HG03064 (cell line): ENCODE measurements around the gene TNFRSF14.

Source experiments
- ATAC-seq: cut with Tn5 transposase; IDR thresholded peaks from one replicate; pipeline ENCODE4 v1.9.1; 2021; ENCODE audit warnings: low read depth; ENCODE audit not compliant: unreplicated experiment

The TNFRSF14 gene

GRCh38 chr1:2611031-2611501 is 54.9 kb downstream of the TNFRSF14 start:
- no peak for ATAC-seq

- no peak for ATAC-seq
Observed at GRCh38 chr1:2611621-2612437, 55.7 kb downstream of the TNFRSF14 start.

GRCh38 chr1:2612591-2613365 is 56.6 kb downstream of the TNFRSF14 start:
- ATAC-seq, result no peak
